GM12878 (cell line): Measurements from ENCODE around the gene ZNF226. TPM values are rescaled to one million over a fixed set of nuclear protein-coding genes. Genes with fewer than 3 reads are reported as not detected.

Experiments used
- ATF7 ChIP-seq: fragments of 450-650 bp; IDR thresholded peaks from 2 replicates; pipeline ENCODE4 v1.6.1; 2016; ENCODE audit warnings: low read depth, mild to moderate bottlenecking
- BACH1 ChIP-seq: fragments of 450-650 bp; IDR thresholded peaks from 2 replicates; pipeline ENCODE4 v1.6.1; 2017; ENCODE audit warnings: mild to moderate bottlenecking, borderline replicate concordance
- BMI1 ChIP-seq: fragments of 450-650 bp; IDR thresholded peaks from 2 replicates; pipeline ENCODE4 v1.6.1; 2016; ENCODE audit warnings: mild to moderate bottlenecking, moderate library complexity, borderline replicate concordance
- ESRRA ChIP-seq: IDR thresholded peaks from 2 replicates; pipeline ENCODE4 v1.6.1; 2012; ENCODE audit warnings: mild to moderate bottlenecking, low read length, improper control_type of control experiment
- JUNB ChIP-seq: IDR thresholded peaks from 2 replicates; pipeline ENCODE4 v1.6.1; 2016; ENCODE audit warnings: antibody characterized with exemption, mild to moderate bottlenecking
- KDM1A ChIP-seq: fragments of 200-600 bp; sonication (generic); IDR thresholded peaks from 2 replicates; pipeline ENCODE4 v1.6.1; 2016; ENCODE audit warnings: borderline replicate concordance
- NRF1 ChIP-seq: conservative IDR thresholded peaks from 2 replicates; pipeline ENCODE4 v1.6.1; 2011; ENCODE audit warnings: mild to moderate bottlenecking, low read depth, low read length, improper control_type of control experiment
- PAX8 ChIP-seq: fragments of 450-650 bp; IDR thresholded peaks from 2 replicates; pipeline ENCODE4 v1.6.1; 2017; ENCODE audit warnings: mild to moderate bottlenecking, moderate library complexity
- PML ChIP-seq: IDR thresholded peaks from 2 replicates; pipeline ENCODE4 v1.6.1; 2012; ENCODE audit warnings: low read length, inconsistent platforms
- RAD51 ChIP-seq: fragments of 450-650 bp; IDR thresholded peaks from 2 replicates; pipeline ENCODE4 v1.6.1; 2016; ENCODE audit warnings: moderate library complexity, mild to moderate bottlenecking, inconsistent platforms
- SRF ChIP-seq, 2 experiments: IDR thresholded peaks; 2 replicates each; pipeline ENCODE4 v1.6.1; 2011; ENCODE audit warnings: low read depth in 2 of 2, low read length in 2 of 2, mild to moderate bottlenecking in 1 of 2, moderate library complexity in 1 of 2
- SUZ12 ChIP-seq: fragments of 200-600 bp; sonication (generic); IDR thresholded peaks from one replicate; pipeline ENCODE4 v1.6.1; 2018; ENCODE audit warnings: antibody characterized with exemption, mild to moderate bottlenecking; ENCODE audit not compliant: unreplicated experiment
- TCF7 ChIP-seq: IDR thresholded peaks from 2 replicates; pipeline ENCODE4 v1.6.1; 2014; ENCODE audit warnings: antibody characterized with exemption, borderline replicate concordance
- ZSCAN29 ChIP-seq: fragments of 450-650 bp; IDR thresholded peaks from 2 replicates; pipeline ENCODE4 v1.6.1; 2017; ENCODE audit warnings: mild to moderate bottlenecking, moderate library complexity
- polyA plus RNA-seq, 11 experiments: library from polyadenylated mRNA; depleted of rRNA in 4 of 11; unstranded in 6 of 11; stranded (reverse) in 5 of 11; fragments of >200 nt; fragmentation: Nextera tagmentation in 4 of 11; fragmentation: Illumina TruSeq in 1 of 11; extraction: Ambion mirVana in 4 of 11; extraction: Trizol in 1 of 11; gene quantifications; 1 replicate in 1 of 11; 2 replicates in 10 of 11; pipeline versions ENCODE4 v1.2.1 to v1.2.3, GENCODE V29; 2011 to 2016; ENCODE audit warnings: inconsistent platforms in 2 of 11, missing spikeins in 2 of 11, low read depth in 1 of 11
- total RNA-seq, 4 experiments: library from RNA; depleted of rRNA in 3 of 4; stranded (reverse); fragments of >200 nt in 3 of 4; fragmentation: Illumina TruSeq in 1 of 4; extraction: Trizol in 1 of 4; gene quantifications; 2 replicates each; pipeline versions ENCODE4 v1.2.1 to v1.2.3, GENCODE V29; 2013 to 2021
- TF ChIP-seq, protein P1 (sequence below): fragments of 450-650 bp; IDR thresholded peaks from 2 replicates; pipeline ENCODE4 v1.6.1; 2017; ENCODE audit warnings: borderline replicate concordance
- TF ChIP-seq, protein P2 (sequence below): fragments of 450-650 bp; IDR thresholded peaks from 2 replicates; pipeline ENCODE4 v1.6.1; 2016; ENCODE audit warnings: mild to moderate bottlenecking
- TF ChIP-seq, protein P3 (sequence below): fragments of 450-650 bp; IDR thresholded peaks from 2 replicates; pipeline ENCODE4 v1.6.1; 2018; ENCODE audit warnings: mild to moderate bottlenecking, low read depth, moderate library complexity; ENCODE audit not compliant: partially characterized antibody
- TF ChIP-seq, protein P4 (sequence below): fragments of 450-650 bp; IDR thresholded peaks from 2 replicates; pipeline ENCODE4 v1.6.1; 2016; ENCODE audit warnings: mild to moderate bottlenecking
- TF ChIP-seq, protein P5 (sequence below): IDR thresholded peaks from 2 replicates; pipeline ENCODE4 v1.6.1; 2011; ENCODE audit warnings: mild to moderate bottlenecking, low read depth, low read length, moderate library complexity; ENCODE audit not compliant: insufficient replicate concordance

Gene ZNF226
- total and polyA plus RNA-seq, 10 of the 15 experiments (the other 5 are each of a cell fraction or from before 2014, with no cell fraction given), result 13.7 to 35.3 (median 18.3) TPM

DNA sequence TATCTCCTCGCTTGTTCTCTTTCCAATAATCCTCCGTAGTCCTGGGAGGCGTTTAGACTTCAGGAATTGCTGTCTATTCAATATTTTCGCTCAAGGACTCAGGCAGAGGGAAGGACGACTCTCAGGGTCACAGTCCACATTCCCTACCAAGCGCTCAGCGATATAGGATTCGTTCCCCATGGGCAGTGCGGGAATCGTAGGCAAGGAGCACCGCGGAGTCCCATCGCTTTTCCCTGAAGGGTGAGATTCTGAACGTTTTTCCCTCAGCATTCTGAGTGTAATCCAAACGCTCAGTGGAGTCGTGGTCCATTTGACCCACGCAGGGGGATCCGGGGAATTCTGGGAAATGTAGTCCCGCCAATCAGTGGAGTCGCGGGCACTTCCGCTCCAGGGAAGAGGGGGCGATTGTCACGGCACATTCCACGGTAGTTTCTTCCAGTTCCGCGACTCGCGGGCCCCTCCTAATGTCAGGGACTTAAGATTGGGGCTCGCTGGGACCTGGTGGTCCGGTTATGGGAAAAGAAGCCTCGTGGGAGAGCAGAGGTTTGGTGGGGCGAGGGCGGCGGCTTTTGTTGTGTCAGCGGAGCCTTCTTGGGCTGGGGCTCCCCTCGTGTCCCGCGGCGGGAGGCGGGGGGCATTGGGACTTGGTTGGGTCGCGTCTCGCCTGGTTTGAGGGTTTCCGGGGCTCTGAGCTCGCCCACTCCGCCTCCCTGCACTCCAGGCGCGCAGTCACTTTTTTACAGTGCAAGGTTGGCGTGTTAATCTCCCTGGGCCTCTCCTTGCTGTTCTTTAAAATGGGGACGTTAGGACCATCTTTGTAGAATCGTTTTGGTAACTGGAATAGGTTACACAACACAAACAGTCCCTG, 23.5 kb upstream of the ZNF226 start, which contains the start of gene ZNF234 (continued):
- TF ChIP-seq, protein P1, sequence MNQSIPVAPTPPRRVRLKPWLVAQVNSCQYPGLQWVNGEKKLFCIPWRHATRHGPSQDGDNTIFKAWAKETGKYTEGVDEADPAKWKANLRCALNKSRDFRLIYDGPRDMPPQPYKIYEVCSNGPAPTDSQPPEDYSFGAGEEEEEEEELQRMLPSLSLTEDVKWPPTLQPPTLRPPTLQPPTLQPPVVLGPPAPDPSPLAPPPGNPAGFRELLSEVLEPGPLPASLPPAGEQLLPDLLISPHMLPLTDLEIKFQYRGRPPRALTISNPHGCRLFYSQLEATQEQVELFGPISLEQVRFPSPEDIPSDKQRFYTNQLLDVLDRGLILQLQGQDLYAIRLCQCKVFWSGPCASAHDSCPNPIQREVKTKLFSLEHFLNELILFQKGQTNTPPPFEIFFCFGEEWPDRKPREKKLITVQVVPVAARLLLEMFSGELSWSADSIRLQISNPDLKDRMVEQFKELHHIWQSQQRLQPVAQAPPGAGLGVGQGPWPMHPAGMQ, result no peak
- TF ChIP-seq RAD51, result no peak
- no peak for TF ChIP-seq PAX8
- 0 out of 2 replicates have a peak, but pooled peaks have one; percentile 70 for TF ChIP-seq PML
- TF ChIP-seq ESRRA, result no peak
- no peak for TF ChIP-seq KDM1A
- TF ChIP-seq, protein P2, sequence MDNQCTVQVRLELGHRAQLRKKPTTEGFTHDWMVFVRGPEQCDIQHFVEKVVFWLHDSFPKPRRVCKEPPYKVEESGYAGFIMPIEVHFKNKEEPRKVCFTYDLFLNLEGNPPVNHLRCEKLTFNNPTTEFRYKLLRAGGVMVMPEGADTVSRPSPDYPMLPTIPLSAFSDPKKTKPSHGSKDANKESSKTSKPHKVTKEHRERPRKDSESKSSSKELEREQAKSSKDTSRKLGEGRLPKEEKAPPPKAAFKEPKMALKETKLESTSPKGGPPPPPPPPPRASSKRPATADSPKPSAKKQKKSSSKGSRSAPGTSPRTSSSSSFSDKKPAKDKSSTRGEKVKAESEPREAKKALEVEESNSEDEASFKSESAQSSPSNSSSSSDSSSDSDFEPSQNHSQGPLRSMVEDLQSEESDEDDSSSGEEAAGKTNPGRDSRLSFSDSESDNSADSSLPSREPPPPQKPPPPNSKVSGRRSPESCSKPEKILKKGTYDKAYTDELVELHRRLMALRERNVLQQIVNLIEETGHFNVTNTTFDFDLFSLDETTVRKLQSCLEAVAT, result no peak
- TF ChIP-seq ZSCAN29, result no peak
- no peak for TF ChIP-seq BMI1
- 0 out of 2 replicates have a peak, but pooled peaks have one; percentile 3 for TF ChIP-seq TCF7
- no peak for TF ChIP-seq SRF (IDR thresholded peaks at IDR 0.05; ENCODE audit: low read depth in 2 of 2, low read length in 2 of 2)
- no peak for TF ChIP-seq JUNB
- TF ChIP-seq, protein P3, sequence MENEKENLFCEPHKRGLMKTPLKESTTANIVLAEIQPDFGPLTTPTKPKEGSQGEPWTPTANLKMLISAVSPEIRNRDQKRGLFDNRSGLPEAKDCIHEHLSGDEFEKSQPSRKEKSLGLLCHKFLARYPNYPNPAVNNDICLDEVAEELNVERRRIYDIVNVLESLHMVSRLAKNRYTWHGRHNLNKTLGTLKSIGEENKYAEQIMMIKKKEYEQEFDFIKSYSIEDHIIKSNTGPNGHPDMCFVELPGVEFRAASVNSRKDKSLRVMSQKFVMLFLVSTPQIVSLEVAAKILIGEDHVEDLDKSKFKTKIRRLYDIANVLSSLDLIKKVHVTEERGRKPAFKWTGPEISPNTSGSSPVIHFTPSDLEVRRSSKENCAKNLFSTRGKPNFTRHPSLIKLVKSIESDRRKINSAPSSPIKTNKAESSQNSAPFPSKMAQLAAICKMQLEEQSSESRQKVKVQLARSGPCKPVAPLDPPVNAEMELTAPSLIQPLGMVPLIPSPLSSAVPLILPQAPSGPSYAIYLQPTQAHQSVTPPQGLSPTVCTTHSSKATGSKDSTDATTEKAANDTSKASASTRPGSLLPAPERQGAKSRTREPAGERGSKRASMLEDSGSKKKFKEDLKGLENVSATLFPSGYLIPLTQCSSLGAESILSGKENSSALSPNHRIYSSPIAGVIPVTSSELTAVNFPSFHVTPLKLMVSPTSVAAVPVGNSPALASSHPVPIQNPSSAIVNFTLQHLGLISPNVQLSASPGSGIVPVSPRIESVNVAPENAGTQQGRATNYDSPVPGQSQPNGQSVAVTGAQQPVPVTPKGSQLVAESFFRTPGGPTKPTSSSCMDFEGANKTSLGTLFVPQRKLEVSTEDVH, result no peak
- peak; percentile 62 for TF ChIP-seq BACH1
- TF ChIP-seq SUZ12, result no peak
- no peak for TF ChIP-seq NRF1
- TF ChIP-seq, protein P4, sequence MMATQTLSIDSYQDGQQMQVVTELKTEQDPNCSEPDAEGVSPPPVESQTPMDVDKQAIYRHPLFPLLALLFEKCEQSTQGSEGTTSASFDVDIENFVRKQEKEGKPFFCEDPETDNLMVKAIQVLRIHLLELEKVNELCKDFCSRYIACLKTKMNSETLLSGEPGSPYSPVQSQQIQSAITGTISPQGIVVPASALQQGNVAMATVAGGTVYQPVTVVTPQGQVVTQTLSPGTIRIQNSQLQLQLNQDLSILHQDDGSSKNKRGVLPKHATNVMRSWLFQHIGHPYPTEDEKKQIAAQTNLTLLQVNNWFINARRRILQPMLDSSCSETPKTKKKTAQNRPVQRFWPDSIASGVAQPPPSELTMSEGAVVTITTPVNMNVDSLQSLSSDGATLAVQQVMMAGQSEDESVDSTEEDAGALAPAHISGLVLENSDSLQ, result peak; percentile 76
- no peak for TF ChIP-seq ATF7
- TF ChIP-seq, protein P5, sequence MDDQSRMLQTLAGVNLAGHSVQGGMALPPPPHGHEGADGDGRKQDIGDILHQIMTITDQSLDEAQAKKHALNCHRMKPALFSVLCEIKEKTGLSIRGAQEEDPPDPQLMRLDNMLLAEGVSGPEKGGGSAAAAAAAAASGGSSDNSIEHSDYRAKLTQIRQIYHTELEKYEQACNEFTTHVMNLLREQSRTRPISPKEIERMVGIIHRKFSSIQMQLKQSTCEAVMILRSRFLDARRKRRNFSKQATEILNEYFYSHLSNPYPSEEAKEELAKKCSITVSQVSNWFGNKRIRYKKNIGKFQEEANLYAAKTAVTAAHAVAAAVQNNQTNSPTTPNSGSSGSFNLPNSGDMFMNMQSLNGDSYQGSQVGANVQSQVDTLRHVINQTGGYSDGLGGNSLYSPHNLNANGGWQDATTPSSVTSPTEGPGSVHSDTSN, result peak; percentile 57
